Stomach (tissue), 4 donors: ENCODE data around the gene SLC1A2.

Experiments
- POLR2A ChIP-seq, 4 donors: fragments of 450-650 bp; IDR thresholded peaks; one replicate each; pipeline ENCODE4 v1.6.1; 2016; ENCODE audit warnings: antibody characterized with exemption in 4 of 4, control low read depth in 2 of 4, mild to moderate bottlenecking in 1 of 4, moderate library complexity in 1 of 4
- TF ChIP-seq, protein P1 (sequence below), 7 experiments: fragments of 450-650 bp in 4 of 7; fragments of 200-600 bp in 3 of 7; sonication (generic) in 3 of 7; IDR thresholded peaks; one replicate each; pipeline ENCODE4 v1.5.1; 2016 to 2019; ENCODE audit warnings: antibody characterized with exemption in 7 of 7, control low read depth in 2 of 7, mild to moderate bottlenecking in 1 of 7

DNA sequence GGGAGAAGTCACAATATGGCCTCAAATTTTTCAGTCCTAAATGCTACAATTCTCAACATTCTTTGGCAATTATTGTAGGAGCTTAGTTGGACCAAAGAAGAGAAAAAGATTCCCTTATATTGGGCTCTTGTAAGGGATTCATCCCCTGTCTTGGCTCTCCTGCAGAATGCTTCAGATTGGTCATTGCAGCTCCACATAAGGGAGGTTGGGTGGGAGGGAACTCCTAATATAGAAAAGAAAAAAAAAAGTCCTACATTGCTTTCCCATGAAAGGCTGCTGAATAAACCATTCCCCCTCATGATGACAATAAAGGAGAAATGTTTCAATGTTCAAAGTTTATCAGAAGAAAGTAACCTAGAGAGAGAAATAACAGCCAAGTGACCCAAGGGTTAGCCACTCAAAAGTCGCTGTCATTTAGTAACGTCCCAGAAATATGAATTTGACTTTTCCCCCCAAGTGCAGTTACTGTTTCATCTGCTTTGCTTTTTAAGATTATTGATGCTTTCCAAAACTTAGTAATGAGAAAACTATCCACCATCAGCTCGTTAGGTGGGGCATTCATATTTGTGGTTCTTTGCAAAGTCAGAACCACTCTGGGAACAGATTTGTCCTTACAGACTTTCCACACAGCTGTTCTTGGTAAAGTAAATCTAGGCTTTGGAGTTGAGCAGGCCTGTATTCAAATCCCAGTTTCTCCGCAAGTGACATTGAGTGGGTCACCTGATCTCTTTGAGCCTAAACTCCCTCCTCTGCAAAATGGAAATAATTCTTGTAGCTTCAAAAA lies 5.0 kb upstream of the SLC1A2 start:
- TF ChIP-seq POLR2A (IDR thresholded peaks at IDR 0.05) = no peak
- TF ChIP-seq, protein P1, sequence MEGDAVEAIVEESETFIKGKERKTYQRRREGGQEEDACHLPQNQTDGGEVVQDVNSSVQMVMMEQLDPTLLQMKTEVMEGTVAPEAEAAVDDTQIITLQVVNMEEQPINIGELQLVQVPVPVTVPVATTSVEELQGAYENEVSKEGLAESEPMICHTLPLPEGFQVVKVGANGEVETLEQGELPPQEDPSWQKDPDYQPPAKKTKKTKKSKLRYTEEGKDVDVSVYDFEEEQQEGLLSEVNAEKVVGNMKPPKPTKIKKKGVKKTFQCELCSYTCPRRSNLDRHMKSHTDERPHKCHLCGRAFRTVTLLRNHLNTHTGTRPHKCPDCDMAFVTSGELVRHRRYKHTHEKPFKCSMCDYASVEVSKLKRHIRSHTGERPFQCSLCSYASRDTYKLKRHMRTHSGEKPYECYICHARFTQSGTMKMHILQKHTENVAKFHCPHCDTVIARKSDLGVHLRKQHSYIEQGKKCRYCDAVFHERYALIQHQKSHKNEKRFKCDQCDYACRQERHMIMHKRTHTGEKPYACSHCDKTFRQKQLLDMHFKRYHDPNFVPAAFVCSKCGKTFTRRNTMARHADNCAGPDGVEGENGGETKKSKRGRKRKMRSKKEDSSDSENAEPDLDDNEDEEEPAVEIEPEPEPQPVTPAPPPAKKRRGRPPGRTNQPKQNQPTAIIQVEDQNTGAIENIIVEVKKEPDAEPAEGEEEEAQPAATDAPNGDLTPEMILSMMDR (IDR thresholded peaks at IDR 0.05) = no peak
